Stimulated activated CD8-positive, alpha-beta memory T cell treated with anti-CD3 and anti-CD28 coated beads, Interleukin-4, amount 100 ng/mL, for 1 hour (primary cell): ENCODE measurements around the gene RP2.

Experiments used
- DNase-seq, 2 donors: peaks; one replicate each; pipeline ENCODE4 v3.0.0-alpha.2; 2020; ENCODE audit warnings: low read depth in 2 of 2, low spot score in 1 of 2

The RP2 gene

DNA sequence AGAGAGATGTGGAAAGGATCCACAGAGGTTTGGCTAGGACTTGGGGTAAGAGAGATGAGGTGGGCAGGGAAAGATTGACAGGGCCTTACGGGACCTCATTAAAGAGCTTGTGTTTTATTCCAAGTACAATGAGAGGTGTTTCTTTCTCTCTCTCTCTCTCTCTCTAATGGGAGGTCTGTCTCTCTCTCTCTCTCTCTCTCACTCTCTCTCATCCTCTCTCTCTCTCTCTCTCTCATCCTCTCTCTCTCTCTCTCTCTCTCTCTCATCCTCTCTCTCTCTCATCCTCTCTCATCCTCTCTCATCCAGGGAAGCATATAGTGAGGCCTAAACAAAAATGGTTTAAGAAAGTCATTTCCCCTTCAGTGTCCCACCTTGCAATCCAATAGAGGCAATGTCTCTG, 80.8 kb downstream of the RP2 start:
- no peak for DNase-seq

DNA sequence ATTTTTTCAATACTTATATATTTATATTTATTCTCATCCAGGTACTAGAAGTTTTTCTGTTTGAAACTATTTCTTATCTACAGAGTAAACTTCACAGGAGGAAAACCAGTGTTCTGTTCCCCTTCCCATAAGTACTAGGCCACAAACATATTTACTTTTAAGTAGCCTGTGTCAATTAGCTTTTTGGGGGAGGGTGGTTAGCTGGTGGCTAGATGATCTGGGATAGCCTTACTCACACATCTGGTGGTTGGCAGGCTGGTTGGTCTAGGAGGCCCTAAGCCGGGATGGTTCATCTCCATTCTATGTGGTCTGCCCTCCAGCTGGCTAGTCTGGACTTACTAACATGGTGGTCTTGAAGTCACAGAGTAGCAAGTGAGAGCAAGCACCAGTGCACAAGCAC, 81.6 kb downstream of the RP2 start:
- DNase-seq: no peak

DNA sequence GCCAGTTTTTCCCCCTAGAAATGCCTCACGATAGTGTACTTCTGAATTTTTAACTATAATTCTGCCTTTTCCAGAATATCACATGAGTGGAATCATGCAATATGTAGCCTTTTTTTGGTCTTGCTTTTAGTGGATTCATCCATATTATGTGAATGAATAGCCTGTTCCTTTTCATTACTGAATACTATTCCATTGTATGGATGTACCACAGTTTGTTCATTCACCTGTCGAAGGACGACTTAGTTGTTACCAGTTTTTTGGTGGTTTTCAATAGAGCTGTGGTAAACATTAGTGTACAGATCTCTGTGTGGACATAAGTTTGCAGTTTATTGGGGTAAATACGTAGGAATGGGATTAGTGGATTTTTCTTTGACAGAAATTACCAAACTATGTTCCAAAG, 83.4 kb downstream of the RP2 start:
- DNase-seq: no peak

DNA sequence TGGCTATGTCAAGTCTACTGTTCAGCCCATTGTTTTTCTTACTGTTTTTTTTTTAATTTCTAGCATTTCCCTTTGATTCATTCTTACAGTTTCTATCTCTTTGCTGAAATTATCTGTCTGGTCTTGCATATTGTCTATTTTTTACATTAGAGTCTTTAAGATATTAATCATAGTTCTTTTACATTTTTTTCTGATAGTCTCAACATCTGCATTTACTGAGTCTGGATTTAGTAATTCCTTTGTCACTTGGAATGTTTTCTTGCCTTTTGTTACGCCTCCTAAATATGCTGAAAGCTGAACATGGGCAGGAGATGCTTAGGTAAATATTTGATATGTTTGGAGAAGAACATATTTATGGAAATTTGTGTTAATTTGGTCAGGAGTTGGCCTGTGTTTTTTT, 85.8 kb downstream of the RP2 start:
- no peak for DNase-seq

DNA sequence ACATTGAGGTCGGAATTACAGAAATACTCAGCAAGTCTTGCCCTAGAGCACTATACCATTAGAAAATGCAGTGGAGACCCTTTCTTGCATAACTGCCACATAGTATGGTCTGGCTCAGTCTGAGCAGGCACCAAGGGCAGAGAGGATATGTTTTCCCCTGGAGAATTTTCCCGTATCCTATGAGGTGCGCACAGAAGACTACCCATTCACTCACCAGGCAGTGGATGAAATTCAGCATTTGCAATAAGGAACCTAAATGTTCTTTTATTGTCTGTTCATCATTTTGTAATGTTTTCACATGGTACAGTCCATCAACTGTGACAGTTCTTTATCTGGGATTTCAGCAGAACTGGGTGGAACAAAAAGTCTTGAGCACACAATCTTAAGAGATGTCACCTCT, 90.9 kb downstream of the RP2 start:
- DNase-seq: no peak

DNA sequence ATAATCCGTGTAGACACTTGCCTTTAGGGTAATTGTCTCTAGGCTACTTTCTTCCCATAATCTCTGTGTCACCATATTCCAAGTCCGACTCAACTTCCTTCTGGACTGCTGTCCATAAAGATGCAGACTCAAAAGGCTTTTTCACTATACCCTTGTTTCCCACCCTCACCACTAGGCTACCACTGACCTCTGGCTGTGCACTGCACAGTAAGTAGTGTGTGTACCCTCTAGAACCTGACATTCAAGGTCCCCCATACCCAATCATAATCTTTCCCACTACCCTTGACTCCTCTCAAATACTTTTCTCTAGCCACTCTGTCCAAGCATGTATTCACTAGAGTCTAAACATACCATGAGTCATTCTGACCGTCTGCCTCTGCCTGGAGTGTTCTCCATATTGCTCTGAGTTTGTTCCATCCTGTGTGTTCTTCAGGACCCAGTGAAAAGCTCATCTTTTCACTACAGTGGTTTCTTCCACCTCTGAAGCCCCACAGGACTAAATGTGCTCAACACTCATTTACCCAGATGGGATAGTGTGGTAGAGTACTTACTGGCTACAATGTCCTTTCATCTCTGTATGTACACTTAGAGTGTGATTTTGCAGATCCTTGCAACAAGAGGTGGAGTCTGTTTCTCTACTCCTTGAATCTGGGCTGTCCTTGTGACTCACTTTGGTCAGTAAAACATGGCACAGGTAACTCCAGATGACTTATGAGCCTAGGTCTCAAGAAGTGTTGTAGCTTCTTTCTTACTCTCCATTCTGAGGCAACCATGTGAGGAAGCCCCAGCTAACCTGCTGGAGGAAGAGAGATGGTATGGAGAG, 92.8 kb downstream of the RP2 start:
- DNase-seq: no peak
